ENCODE results near the gene DAPK1. TPM values are rescaled to one million over a fixed set of nuclear protein-coding genes. Genes with fewer than 3 reads are reported as not detected.

Gene DAPK1
- polyA plus RNA-seq, 10 donors, result 15.9 to 26.7 (median 21.2) TPM

DNA sequence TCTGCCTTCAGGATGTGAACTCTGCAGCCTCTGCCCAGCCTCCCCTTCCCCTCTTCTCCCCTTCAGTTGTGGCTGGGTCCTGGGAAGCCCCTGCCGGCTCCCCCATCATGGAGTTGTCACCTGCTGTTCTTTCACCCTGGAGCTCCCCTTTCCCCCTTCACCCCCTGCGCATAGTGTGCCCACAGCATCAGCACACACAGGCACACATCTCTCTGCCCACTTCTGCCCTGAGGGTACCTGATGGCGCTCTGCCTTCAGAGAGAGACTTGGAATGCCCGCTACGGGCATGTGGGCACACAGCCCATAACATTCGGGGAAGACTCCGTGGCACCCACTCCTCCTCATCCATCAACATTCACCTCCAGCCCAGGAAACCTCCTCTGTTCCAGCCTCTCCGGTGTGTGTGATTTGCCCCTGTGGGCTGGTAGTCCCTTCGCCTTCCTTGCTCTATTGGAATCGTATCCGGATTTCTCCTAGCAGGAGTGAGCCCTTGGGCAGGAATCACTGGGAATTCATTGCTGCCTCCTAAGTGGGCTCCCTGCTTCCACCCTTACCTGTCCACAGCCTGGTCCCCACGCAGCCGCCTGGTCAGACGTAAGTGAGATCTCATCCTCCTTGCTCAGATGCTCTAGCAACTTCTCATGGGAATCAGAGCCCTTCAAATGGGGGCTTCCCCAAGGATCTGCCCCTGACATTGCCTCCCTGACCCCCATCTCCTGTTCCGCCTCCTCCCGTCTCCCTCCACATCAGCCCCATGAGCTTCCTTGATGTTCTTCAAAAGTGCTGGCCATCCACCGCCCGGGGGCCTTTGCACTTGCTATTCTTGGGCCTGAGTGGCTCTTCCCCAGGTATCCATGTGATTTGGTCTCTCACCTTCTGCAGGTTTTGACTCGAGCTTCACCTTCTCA, 166.7 kb downstream of the DAPK1 start:
- no peak for DNase-seq

DNA sequence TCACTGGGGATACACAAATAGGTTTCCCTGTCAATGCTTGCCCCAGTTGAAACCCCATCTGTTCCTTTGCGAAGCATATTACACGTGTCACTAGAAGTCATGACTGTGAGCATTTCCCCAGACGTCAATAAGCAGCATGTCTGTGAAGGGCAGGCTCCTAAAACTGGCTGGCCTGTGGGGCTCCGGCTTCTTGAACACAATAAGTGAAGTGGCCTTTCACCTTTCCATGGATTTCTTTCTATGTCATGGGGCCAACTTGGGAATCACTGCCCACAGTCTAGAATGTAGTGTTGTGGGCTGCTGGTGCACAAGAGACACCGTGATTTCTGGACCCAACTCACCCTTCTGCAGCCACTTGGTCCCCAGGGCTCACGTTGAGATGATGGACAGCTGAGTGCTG, 167.8 kb downstream of the DAPK1 start:
- DNase-seq, result no peak

DNA sequence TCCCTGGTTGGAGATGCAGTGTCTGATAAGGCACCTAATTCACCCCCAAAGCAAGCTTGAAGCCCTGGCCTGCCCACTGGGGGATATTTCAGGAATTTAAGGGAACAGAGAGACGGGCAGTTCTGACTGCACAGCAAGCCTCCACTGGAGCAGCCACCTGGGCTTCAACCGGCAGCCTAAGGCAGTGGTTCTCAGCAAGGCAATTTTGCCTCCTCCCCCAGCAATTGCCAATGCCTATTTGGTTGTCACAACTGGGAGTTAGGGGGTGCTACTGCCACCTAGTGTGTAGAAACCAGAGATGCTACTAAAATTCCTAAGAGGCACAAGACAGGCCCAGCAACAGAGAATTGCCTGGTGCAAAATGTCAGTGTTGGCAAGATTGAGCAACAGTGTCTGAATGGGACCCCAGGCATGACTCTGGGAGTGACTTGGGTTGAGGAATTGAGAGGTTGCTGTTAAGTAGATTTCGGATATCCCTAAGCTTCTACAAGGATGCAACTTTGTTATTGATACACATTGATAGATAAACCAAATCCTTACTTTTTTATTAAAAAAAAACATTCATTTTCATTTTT, 169.6 kb downstream of the DAPK1 start:
- no peak for DNase-seq

DNA sequence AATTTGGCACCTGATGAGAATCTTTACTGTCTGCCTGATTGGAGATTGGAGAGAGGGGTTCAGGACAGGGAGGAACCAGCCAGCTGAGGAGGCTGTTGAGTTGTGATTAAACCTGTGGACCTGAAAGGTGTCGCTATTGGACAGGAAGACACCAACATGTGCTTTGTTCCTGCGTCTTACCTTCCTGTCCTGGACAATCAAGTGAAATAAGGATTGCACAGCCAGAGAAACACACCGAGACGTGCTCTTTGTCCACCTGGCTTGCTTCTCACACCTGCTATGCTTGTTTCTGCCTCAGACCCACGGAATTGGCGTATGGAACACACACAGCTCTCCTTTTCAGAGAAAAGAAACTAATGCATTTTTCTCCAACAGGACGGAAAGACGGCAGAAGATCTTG, 170.6 kb downstream of the DAPK1 start:
- DNase-seq, result no peak

DNA sequence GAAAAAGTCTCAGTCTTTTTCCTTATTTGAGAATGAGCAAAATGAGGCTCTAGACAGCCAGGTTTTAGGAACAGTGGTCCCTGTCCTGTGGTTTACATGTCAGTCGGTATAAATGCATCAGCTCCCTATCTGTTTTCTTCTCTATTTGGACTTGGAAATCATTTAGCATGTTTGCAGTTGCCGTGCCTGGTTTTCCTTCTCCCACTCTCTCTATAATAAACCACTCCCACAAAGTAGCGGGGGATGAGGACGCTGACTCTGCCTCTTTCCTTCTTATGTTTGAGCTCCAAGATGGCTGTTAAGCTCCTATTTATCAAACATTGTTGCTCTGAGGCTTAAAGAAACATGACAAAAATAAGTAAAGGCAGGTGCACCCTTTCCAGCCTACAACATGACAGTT, 171.1 kb downstream of the DAPK1 start:
- no peak for DNase-seq

DNA sequence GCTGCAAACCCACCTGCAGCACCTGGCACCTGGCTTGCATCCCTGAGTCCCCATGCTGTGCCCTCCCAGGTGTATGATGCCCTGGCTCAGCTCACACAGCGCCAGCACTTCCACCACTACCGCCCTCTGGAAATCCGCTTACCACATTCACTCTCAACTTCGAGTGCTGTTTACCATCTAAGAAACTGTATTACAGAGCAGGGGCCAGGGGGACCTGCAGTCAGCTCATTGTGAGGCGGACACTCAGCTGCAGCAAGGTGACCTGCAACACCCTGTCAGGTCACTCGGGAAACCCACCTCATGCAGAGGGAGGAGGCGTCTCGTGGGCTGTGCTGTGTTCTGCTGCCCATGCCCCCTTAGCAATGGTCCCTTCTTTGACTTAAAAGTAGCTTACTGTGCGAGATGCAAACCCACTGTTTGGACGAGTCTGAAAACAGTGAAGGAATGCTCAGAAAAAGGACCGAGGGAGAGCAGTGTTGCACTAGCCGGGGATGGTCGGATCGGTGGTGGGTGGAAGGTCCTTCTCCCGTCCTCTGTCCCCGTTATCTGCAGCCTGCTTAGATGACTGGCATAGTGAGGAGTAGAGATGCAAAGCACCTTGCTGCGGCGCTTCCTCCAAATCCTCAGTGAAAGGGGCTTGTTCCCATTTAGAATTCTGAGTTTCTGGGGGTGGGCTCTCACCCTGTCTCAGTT, 173.1 kb downstream of the DAPK1 start:
- no peak for DNase-seq

DNA sequence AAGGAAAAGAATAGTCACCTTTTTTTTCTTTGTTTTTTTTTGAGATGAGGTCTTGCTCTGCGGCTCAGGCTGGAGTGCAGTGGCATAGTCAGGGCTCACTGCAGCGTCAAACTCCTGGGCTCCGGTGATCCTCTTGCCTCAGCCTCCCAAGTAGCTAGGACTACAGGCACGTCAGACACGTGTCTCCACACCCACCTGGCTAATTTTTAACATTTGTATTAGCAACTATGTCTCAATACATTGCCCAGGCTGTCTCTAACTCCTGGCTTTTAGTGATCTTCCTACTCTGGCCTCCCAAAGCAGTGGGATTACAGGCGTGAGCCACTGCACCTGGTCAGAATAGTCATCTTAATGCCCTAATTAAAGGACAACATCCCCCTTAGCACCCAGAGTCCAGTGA, 173.8 kb downstream of the DAPK1 start:
- no peak for DNase-seq

DNA sequence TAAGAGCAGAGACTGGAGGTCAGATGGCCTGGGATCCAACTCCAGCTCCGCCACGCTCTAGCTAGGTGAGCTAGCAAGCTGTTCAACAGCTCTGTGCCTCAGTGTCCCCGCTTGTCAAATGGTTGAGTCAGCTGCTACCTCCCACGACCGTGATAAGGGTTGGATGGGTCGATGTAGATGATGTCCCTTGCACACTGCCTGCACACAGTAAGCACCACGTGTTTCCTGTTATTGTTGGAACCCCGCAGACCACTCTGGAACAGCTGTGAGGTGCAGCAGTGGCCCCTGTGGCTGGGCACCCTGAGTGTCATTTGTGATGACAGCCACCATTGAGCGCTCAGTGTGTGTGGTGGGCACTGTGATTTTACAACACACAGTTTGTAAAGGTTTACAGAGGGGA, 174.3 kb downstream of the DAPK1 start:
- DNase-seq, result no peak

DNA sequence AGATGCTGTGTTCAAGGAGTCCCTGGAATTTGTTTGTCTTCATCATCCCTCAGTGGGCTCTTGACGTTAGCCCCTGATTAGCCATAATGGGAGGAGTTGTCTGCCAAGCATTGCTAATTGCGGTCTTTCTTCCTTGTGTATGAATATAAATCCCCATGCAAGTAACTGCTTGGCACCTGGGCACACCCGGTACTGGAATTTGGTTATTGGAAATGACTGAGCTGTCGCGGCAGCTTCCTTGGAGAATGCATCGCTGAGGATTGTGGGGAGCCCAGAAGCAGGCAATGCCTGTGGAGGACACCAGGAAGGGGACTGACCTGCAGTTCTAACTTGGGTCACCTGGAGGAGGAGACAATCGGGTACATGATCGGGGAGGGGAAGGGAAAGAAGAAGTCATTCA, 174.9 kb downstream of the DAPK1 start:
- DNase-seq, result no peak

DNA sequence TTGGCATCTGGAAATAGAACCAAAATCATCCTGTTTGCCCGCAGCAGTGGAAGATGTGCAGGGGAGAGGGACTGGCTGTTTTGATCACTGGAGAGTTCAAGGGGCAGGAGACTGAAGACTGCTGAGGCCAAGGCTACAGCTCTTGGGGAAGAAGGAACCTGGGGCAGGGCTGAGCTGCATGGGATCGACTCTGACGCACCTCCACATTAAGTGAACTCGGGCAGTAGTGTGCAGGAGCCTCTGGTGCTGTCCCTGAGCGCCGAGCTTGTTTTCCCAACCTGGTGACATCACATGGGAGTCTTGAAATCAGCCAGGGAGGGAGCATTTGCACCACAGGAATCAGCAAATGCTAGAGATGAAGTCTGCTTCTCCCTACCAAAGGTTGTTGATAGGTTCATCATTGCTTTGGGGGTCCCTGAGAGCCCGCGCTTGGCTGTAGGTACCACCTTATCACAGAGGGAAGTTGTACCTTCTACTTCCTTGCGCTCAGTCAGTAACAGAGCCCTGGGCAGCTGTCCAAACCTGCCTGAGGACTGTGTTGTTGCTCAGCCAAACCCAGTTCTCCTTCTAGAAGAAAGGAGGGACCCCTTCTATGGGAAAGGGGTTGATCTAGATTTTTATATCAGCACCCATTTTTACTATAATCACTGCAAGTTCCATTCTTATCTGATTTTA, 175.9 kb downstream of the DAPK1 start:
- no peak for DNase-seq

DNA sequence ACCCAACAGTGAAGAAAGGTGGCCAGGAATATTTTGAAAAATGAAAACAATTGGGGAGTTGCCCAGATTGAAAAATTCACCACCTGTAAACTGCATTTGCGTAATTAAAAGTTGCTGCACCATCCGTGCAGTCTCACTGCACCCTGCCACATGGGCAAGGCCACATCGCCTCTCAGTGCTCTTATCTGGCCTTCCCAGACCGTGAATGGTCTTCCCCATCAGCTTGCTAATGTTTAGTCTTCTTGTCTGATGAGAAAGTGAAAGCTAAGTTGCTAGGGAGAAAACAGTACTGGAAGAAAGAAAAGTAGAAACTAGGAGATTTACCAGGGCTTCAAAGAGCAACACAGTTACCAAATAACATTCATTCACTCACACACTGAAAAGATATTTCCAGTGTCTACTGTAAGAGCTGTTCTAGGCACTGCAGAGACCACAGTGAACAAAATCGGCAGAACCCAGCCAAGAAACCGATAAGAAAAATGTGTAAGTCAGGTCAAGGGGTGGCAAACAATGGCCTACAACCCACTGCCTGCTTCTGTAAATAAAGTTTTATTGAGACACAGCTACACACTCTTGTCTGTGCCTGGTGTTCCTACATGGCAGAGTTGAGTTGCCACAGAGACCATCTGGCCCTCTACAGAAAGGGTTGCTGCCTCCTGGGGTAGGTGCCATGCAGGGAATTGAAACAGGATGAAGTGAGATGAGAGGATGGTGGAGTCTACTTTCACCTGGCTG, 177.1 kb downstream of the DAPK1 start:
- DNase-seq, result no peak

DNA sequence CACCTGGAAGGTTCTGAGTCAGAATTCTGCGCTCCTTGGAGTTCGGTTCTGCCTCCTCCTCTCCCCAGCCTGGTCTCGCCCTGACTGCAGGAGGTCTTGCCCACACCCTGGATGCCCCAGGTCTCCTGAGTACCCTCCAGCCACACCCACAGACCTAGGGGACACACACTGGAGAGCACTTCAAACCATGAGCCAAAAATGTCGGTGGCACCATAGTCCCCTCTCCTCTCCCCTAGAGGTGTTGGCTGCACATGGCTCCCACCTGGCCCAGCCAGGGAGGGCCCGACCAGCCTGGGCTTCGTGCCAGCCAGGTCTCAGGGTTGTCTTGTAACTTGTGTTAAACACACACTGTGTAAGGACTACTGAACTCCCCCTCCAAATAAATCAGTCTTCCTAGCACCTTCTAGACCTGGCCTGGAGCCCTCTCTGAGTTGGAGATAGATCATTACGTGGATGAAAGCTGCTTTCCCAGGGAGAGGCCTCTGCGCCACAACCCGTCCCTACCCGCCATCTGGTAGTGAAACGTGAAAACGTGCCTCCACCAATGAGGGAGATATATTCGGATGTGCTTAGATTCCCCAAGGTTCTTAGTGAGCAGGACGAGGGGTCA, 178.3 kb downstream of the DAPK1 start:
- no peak for DNase-seq

DNA sequence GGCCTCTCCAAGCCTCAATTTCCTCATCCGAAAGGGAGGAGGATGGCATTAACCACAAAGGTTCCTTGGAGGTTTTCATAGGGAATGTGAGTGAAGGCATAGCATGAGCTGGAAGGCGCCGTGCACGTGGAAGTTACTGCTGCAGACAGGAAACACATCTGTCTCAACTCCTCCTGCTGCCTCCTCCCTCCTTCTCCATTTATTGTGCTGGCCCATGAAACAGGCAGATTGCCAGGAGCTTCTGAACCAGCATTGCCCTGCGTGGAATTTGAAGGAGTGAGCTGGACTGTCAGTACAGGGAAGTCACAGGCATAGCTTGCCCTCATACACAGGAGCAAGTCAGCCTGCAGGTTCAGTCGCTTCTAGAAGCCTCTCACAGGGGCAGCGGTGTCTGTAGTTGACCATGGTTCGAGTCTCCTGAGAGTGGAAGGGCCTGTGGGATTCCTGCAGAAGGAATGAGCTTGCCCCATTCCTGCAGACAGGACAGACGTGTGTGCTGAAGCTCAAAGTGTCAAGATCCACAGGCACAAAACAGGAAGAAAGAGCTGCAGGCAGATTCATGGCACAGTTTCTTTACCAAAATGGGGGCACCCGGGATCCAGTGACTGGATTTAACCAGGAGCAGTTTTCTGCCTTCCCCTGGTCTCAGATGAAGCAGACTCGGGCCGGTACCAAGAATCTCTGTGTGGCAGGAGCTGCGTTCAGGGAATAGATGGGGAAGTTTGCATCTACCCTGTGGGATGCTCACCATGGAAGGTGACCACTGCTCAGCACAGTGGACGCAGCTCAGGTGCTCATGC, 179.5 kb downstream of the DAPK1 start:
- DNase-seq, result no peak

DNA sequence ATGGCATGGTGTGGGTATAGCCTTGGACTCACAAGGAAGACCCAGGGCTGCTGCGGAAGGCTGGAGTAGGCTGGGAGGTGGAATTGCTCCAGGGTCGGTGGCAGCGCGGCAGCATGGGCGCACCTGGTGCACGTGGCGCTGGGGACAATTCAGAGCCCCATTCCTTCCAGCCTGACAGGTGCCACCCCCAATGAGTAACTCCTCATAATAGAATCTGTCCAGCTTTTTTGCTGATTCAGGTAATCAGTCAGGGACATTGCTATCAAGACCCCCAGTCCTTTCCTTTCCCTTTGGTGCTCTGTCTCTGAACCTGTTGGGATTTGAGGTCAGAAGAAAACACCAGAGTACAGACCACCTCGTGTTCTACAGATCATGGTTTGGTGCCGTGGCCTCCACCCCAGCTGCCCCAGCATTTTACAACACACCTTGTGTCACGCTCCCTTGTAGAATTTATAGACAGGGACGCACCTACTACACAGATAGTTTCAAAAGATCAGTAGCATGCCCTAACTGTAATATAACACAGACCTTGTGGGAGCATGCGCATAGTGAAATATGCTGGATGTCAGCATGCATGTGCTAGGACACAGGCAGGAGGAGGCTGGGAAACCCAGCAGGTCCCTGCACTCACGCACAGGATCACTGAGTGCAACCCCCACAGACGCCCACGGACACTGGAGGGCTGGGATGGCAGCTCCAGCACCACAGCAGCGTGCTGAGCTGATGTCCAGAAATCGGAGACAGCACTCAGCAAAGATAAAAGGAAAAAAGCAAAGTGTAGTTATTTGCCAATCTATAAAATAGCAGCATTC, 180.3 kb downstream of the DAPK1 start:
- DNase-seq, result no peak

DNA sequence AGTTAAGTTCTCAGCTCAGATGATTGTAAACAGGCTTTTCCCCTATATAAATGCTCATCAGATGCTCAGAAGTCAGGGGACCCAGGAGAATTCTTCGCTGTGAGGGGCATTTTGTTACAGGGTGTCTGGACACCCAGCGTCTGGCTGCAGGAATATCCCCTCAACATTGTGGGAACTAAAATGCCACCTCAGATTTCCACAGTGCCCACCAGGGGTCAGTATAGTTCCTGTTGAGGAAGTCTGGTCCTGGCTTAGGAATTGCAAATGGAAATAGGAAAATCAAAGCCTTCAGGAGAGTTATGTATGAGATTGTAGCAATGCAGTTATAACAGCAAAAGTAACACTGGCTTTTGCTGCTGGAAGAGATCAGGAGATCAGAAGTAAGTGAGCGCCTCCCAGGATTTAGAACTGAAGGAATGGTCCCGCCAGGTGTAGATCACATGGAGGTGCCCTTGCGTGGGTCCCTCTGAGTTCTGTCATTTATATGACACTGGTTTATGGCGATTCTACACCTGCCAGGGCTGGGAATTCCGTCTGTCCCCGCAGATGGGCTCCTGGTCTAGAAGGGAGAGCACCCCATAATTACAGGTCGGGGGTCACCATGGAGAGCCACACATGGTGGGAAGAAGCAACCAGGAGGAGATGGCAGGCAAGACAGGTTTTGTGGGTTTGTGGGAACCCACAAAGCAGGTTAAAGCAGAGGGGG, 181.1 kb downstream of the DAPK1 start:
- peak; percentile 69 to 84 (median 77) for DNase-seq

DNA sequence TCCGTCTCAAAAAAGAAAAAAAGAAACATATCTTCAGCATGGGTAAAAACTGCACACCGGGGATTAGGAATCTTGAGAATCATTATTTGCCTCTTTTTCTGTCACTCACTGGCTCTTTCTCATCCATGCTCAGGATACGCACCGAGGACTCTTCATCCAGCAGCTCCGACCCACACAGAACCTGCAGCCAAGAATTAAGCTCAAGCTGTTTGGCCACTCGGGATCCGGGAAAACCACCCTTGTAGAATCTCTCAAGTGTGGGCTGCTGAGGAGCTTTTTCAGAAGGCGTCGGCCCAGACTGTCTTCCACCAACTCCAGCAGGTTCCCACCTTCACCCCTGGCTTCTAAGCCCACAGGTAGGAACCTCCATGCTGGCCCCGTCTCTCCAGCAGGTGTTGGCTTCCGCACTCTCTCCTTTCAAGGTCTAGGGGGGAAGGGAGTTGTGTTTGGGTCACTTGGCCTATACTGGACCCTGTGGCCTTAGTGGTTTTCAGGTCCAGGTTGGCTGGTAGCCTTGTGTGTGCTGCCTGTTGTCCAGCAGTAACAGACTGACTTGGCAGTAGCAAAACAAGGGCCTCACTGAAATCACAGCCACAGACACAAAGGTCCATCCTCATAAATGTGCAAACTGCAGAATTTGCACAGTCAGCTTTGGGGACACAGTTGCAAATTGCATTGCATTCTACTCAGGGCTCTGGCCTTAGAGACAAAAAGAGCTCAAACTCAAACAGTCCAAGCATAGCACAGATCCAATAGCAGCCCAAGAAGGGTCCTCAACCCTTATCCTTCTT, 183.8 kb downstream of the DAPK1 start:
- DNase-seq, result no peak

DNA sequence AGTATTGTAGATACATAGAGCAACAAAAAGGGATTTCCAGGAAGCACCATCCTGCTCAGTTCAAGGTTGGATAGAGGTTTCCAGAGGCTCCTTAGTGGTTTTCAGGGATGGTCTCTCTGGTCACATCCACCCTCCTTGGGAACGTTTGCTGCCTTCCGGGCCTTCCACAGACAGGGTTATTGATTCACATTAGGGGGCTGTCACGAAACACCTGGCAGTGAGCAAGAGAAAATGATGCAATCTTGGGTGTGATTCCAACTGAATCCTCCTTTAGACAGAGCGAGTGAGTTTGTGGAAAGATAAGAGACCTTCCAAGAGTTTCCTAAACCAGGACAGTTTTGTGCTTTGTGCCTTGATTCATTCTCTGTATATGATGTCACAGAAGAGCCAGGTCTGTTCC, 184.4 kb downstream of the DAPK1 start:
- DNase-seq, result no peak

DNA sequence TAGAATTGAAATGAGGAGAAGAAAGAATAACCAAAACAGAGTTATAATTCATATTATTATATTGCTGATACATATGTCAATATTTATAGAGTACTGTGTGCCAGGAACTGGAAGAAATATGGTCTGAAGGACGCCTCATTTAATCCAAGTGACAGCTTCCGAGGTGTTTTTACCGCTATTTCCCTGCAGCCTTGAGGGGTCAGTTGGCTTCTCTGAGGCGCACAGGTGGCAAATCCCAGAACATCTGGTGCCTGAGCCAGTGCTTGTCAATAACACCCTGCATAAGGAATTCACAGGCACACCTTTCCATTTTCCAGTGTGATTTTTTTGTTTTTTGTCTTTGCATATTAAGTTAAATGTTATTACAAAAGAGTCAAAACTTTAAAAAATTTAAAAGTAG, 185.0 kb downstream of the DAPK1 start:
- no peak for DNase-seq
